Esophagus muscularis mucosa (tissue), 4 donors: Measurements from ENCODE around the gene VASH2. TPM values are rescaled to one million over a fixed set of nuclear protein-coding genes. Genes with fewer than 3 reads are reported as not detected.
"Not testable (repeated sequence)": the region's sequence is repeated elsewhere in the genome, so short reads cannot be mapped to it uniquely, and the experiment has no call there.

Experiments
- DNase-seq: peaks from one replicate; pipeline ENCODE4 v3.0.0-alpha.2; 2017; ENCODE audit errors: extremely low spot score
- H3K27ac ChIP-seq, 4 donors: fragments of 200-600 bp; sonication (generic); replicated peaks in 1 of 4; 1 replicate in 3 of 4; 2 replicates in 1 of 4; pipeline ENCODE4 v1.5.1; 2016 to 2019; ENCODE audit warnings: mild to moderate bottlenecking in 1 of 4
- H3K27me3 ChIP-seq, 4 donors: fragments of 200-600 bp; sonication (generic); one replicate each; pipeline versions ENCODE4 v1.5.1 to v1.6.0; 2016 to 2019
- H3K36me3 ChIP-seq, 4 donors: fragments of 200-600 bp; sonication (generic); one replicate each; pipeline ENCODE4 v1.5.1; 2016 to 2019
- H3K4me1 ChIP-seq, 4 donors: fragments of 200-600 bp; sonication (generic); one replicate each; pipeline ENCODE4 v1.5.1; 2016 to 2019
- H3K4me3 ChIP-seq, 4 donors: fragments of 200-600 bp; sonication (generic); 1 replicate in 2 of 4; 2 replicates in 2 of 4; pipeline ENCODE4 v1.5.1; 2016 to 2019; ENCODE audit warnings: mild to moderate bottlenecking in 4 of 4, moderate library complexity in 1 of 4
- H3K9me3 ChIP-seq, 4 donors: fragments of 200-600 bp; sonication (generic); 1 replicate in 3 of 4; 2 replicates in 1 of 4; pipeline ENCODE4 v1.5.1; 2016 to 2019
- EP300 ChIP-seq: sonication (generic); formaldehyde crosslinking; IDR thresholded peaks from one replicate; pipeline ENCODE4 v1.6.1; 2017; ENCODE audit warnings: antibody characterized with exemption
- POLR2A ChIP-seq: fragments of 450-650 bp; IDR thresholded peaks from one replicate; pipeline ENCODE4 v1.6.1; 2017; ENCODE audit warnings: antibody characterized with exemption, moderate library complexity, mild to moderate bottlenecking, low read depth
- POLR2AphosphoS5 ChIP-seq, 2 donors: sonication (generic); formaldehyde crosslinking; IDR thresholded peaks; one replicate each; pipeline ENCODE4 v1.6.1; 2017; ENCODE audit warnings: antibody characterized with exemption in 2 of 2
- WGBS: methylation state at CpG from one replicate; pipeline ENCODE4 v1.1.5; 2018; 5-methylcytosine and 5-hydroxymethylcytosine counted together
- intact Hi-C: fragments of 100-400 bp; cut with DNase I; formaldehyde crosslinking; loops from one replicate; pipeline ENCODE4 v1.15.1; 2023
- total RNA-seq, 4 donors: library from RNA; depleted of rRNA; stranded (reverse); fragments of >200 nt; gene quantifications; one replicate each; pipeline versions ENCODE4 v1.1.0 to v1.2.1, GENCODE V29; 2016
- TF ChIP-seq, protein P1 (sequence below), 3 experiments: fragments of 200-600 bp in 2 of 3; fragments of 450-650 bp in 1 of 3; sonication (generic) in 2 of 3; IDR thresholded peaks; one replicate each; pipeline ENCODE4 v1.5.1; 2017 to 2019; ENCODE audit warnings: antibody characterized with exemption in 3 of 3, mild to moderate bottlenecking in 2 of 3, moderate library complexity in 1 of 3

Gene VASH2
- total RNA-seq, 4 donors from 2014 or later: 1.9 to 8.3 (median 2.6) TPM

DNA sequence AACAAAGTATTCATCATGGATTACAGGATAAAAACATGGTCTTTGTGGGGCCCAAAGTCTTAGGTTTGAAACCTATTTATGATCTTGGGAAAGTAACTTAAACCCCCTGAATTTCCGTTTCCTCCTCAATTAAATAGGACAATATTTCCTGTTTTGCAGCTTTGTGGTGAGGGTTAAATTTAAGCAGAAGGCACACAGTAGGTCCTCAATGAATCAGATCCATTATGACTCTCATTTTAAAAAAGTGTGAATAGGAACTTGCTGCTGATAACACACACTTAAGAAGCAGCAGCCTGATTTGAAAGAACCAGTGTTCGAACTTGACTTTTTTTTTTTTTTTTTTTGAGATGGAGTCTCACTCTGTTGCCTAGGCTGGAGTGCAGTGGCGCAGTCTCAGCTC, 41.4 kb upstream of the VASH2 start:
- Histone ChIP-seq H3K27ac (no peak overlapping the region), H3K9me3 (no peaks in the 10 kb centered on the region), H3K4me1 (no peaks in the 10 kb centered on the region), H3K4me3 (no peak overlapping the region), H3K36me3 (no peaks in the 10 kb centered on the region), H3K27me3 (no peaks in the 10 kb centered on the region)
- no peak for DNase-seq
- intact Hi-C loops: no loop called here
- no peak for TF ChIP-seq POLR2A
- TF ChIP-seq POLR2AphosphoS5 (IDR thresholded peaks at IDR 0.05): no peak
- no peak for TF ChIP-seq EP300
- TF ChIP-seq, protein P1, sequence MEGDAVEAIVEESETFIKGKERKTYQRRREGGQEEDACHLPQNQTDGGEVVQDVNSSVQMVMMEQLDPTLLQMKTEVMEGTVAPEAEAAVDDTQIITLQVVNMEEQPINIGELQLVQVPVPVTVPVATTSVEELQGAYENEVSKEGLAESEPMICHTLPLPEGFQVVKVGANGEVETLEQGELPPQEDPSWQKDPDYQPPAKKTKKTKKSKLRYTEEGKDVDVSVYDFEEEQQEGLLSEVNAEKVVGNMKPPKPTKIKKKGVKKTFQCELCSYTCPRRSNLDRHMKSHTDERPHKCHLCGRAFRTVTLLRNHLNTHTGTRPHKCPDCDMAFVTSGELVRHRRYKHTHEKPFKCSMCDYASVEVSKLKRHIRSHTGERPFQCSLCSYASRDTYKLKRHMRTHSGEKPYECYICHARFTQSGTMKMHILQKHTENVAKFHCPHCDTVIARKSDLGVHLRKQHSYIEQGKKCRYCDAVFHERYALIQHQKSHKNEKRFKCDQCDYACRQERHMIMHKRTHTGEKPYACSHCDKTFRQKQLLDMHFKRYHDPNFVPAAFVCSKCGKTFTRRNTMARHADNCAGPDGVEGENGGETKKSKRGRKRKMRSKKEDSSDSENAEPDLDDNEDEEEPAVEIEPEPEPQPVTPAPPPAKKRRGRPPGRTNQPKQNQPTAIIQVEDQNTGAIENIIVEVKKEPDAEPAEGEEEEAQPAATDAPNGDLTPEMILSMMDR (IDR thresholded peaks at IDR 0.05): no peak
- 94% methylated on average over 3 of the region's 3 CpGs for WGBS

DNA sequence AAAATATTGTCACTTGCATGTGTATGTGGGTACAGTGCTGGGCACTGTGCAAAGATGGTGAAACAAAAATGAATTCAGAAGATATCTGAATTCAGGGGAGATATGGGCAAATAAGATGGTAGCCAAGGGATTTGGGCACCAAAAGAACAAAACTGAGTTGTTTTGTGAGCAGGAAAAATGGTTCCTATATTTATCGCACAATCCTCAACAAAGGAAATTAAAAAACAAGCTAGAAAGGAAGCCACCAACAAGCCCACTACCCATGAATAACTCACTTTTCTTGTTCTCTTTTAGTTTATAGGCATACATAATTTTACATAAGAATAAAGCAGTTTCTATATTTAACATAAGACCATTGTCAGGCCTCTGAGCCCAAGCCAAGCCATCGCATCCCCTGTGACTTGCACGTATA, 40.7 kb upstream of the VASH2 start:
- Histone ChIP-seq H3K4me3 (no peak overlapping the region), H3K27ac (no peak overlapping the region), H3K4me1 (no peaks in the 10 kb centered on the region), H3K36me3 (no peaks in the 10 kb centered on the region), H3K27me3 (no peaks in the 10 kb centered on the region), H3K9me3 (no peaks in the 10 kb centered on the region)
- DNase-seq: no peak
- intact Hi-C loops: no loop called here
- TF ChIP-seq POLR2AphosphoS5 (IDR thresholded peaks at IDR 0.05) (no peak), EP300 (no peak), POLR2A (no peak)
- TF ChIP-seq, protein P1 (IDR thresholded peaks at IDR 0.05): no peak
- 93% methylated on average over 3 of the region's 3 CpGs for WGBS

DNA sequence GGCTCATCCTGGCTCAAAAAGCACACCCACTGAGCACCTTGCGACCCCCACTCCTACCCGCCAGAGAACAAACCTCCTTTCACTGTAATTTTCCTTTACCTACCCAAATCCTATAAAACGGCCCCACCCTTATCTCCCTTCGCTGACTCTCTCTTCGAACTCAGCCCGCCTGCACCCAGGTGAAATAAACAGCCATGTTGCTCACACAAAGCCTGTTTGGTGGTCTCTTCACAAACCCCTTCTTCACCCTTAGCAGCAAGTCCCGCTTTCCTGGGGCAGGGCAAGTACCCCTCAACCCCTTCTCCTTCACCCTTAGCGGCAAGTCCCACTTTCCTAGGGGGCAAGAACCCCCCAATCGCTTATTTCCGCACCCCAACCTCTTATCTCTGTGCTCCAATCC, 40.1 kb upstream of the VASH2 start:
- 92% methylated on average over 8 of the region's 10 CpGs for WGBS

DNA sequence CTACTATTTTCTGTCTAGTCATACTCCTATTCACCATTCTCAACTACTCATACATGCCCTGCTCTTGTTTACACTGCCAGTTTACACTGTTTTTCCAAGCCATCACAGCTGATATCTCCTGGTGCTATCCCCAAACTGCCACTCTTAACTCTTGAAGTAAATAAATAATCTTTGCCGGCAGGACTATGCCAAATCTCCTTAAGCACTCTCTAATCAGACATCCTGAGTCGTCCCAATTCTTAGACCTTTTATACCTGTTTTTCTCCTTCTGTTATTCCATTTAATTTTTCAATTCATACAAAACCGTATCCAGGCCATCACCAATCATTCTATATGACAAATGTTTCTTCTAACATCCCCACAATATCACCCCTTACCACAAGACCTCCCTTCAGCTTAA, 36.7 kb upstream of the VASH2 start:
- intact Hi-C loops, H3K4me3 ChIP-seq: not testable (repeated sequence)
- WGBS: 80% methylated on average over 3 of the region's 3 CpGs

More for the DNA sequence above, 40.1 kb upstream of the VASH2 start:
- H3K4me1 ChIP-seq, DNase-seq, H3K4me3 ChIP-seq, H3K36me3 ChIP-seq, H3K27ac ChIP-seq, H3K9me3 ChIP-seq, H3K27me3 ChIP-seq, intact Hi-C loops: not testable (repeated sequence)

DNA sequence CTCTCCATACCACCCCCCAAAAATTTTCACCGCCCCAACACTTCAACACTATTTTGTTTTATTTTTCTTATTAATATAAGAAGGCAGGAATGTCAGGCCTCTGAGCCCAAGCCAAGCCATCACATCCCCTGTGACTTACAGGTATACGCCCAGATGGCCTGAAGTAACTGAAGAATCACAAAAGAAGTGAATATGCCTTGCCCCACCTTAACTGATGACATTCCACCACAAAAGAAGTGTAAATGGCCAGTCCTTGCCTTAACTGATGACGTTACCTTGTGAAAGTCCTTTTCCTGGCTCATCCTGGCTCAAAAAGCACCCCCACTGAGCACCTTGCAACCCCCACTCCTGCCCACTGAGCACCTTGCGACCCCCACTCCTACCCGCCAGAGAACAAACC, 36.2 kb upstream of the VASH2 start:
- WGBS: 96% methylated on average over 3 of the region's 5 CpGs
- H3K36me3 ChIP-seq, H3K27ac ChIP-seq, DNase-seq, H3K9me3 ChIP-seq, H3K4me3 ChIP-seq, H3K27me3 ChIP-seq, intact Hi-C loops: not testable (repeated sequence)
- H3K4me1 ChIP-seq: peaks cover 0 to 13% (median 12%) of the 10 kb centered on the region in 4 donors

More for the DNA sequence above, 36.7 kb upstream of the VASH2 start:
- not testable (repeated sequence) for H3K9me3 ChIP-seq, H3K36me3 ChIP-seq, H3K27ac ChIP-seq, H3K27me3 ChIP-seq, DNase-seq
- H3K4me1 ChIP-seq: peaks cover 0 to 13% (median 12%) of the 10 kb centered on the region in 4 donors

DNA sequence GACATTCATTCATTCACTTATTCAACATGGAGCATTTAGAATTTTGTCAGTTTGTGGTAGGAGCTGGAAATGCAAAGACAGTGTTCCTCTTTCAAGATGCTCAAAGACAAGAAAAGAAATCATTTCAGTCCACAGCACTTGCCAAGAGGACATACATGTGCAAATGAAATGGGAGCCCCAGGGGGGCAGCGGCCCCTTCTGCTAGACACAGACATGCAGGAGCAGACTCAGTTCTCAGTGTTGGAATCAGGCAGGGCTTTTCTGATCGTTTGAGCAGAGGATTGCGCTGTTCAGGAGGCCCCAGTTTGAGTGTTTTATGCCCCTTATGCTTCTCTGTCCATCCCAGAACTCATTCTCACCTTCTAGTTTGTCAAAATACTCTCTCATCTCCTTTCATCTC, 35.6 kb upstream of the VASH2 start:
- Histone ChIP-seq H3K36me3 (no peaks in the 10 kb centered on the region), H3K27ac (no peak overlapping the region), H3K27me3 (no peaks in the 10 kb centered on the region), H3K4me1 (peaks cover 0 to 13% (median 12%) of the 10 kb centered on the region in 4 donors), H3K9me3 (no peaks in the 10 kb centered on the region), H3K4me3 (no peak overlapping the region)
- TF ChIP-seq, protein P1 (IDR thresholded peaks at IDR 0.05): no peak
- no peak for TF ChIP-seq POLR2A
- no peak for TF ChIP-seq POLR2AphosphoS5 (IDR thresholded peaks at IDR 0.05)
- TF ChIP-seq EP300: no peak
- no peak for DNase-seq
- 68% methylated on average over 3 of the region's 3 CpGs for WGBS
- intact Hi-C loops: no loop called here
